ENCODE data around the gene PIP5K1C.

GRCh38 chr19:3642296-3642695, 58.0 kb downstream of the PIP5K1C start:
- TF ChIP-seq CTCF (IDR thresholded peaks at IDR 0.05) (no peak), POLR2A (IDR thresholded peaks at IDR 0.05) (no peak)

Measured in ovary (tissue), 3 donors.